HCT116 (cell line): ENCODE measurements around the gene TNXB. TPM values are rescaled to one million over a fixed set of nuclear protein-coding genes. Genes with fewer than 3 reads are reported as not detected.

Source experiments
- ATAC-seq: fragments of 200-7000 bp; cut with Tn5 transposase; 2 replicates; pipeline ENCODE4 v1.9.1; 2020; ENCODE audit warnings: mild to moderate bottlenecking, moderate library complexity
- BruUV-seq: library from RNA; stranded (reverse); fragments of 400-500 nt; replicated peaks from 2 replicates; lab custom pipeline; 2021; lab: Mats Ljungman, UMichigan
- CTCF ChIA-PET: fragments of 300-600 bp; sonication (Branson Sonifier 250); formaldehyde crosslinking; loops from one replicate; lab custom pipeline; 2021; ENCODE audit warnings: antibody characterized with exemption; lab: Charles Lee
- POLR2A ChIA-PET: fragments of 300-600, 350-600 bp; sonication (Branson Sonifier 250); formaldehyde crosslinking; loops from one replicate; lab custom pipeline; 2021; ENCODE audit warnings: antibody characterized with exemption; lab: Charles Lee
- RAD21 ChIA-PET, 2 experiments: fragments of 300-600 bp; sonication (Branson Sonifier 250); formaldehyde crosslinking; loops; one replicate each; lab custom pipeline; 2023; ENCODE audit warnings: low total read pairs in 2 of 2; ENCODE audit not compliant: uncharacterized antibody in 2 of 2, unreplicated experiment in 2 of 2, low non-redundant PET in 1 of 2; lab: Charles Lee
- DNase-seq: peaks from one replicate; pipeline ENCODE4 v3.0.0-alpha.2; 2010; ENCODE audit warnings: low read depth, low spot score
- H2AFZ ChIP-seq: fragments of 200-600 bp; shearing (Covaris generic), sonication (generic); 2 replicates; pipeline ENCODE4 v1.6.1; 2017; ENCODE audit warnings: low read depth, mixed run types, mixed read lengths, antibody characterized with exemption, low read length; ENCODE audit not compliant: poor library complexity, severe bottlenecking
- H3K27ac ChIP-seq: 2 replicates; pipeline ENCODE4 v1.5.1; 2012; ENCODE audit warnings: low read depth, low read length
- H3K27me3 ChIP-seq: fragments of 200-600 bp; sonication (generic); 2 replicates; pipeline ENCODE4 v1.6.1; 2016; ENCODE audit warnings: mixed run types, low read length, mixed read lengths; ENCODE audit not compliant: insufficient read depth
- H3K36me3 ChIP-seq, 2 experiments: fragments of 200-500 bp in 1 of 2; fragments of 200-600 bp in 1 of 2; sonication (Bioruptor generic) in 1 of 2; sonication (generic) in 1 of 2; 2 replicates each; pipeline versions ENCODE4 v1.5.1 to v1.6.1; 2014 to 2016; ENCODE audit warnings: low read length in 2 of 2, inconsistent platforms in 1 of 2, mixed read lengths in 1 of 2, mixed run types in 1 of 2; ENCODE audit not compliant: insufficient read depth in 2 of 2, control insufficient read depth in 1 of 2
- H3K4me1 ChIP-seq, 2 experiments: fragments of 200-600 bp in 1 of 2; sonication (generic) in 1 of 2; 2 replicates each; pipeline versions ENCODE4 v1.5.1 to v1.6.1; 2012 to 2017; ENCODE audit warnings: low read length in 2 of 2, inconsistent platforms in 1 of 2, mild to moderate bottlenecking in 1 of 2, mixed read lengths in 1 of 2, mixed run types in 1 of 2, moderate library complexity in 1 of 2; ENCODE audit not compliant: insufficient read depth in 2 of 2, control insufficient read depth in 1 of 2
- H3K4me2 ChIP-seq: fragments of 200-600 bp; sonication (generic); 2 replicates; pipeline ENCODE4 v1.6.1; 2017; ENCODE audit warnings: mixed run types, low read length, mixed read lengths
- H3K4me3 ChIP-seq, 2 experiments: fragments of 200-600 bp in 1 of 2; sonication (generic) in 1 of 2; replicated peaks in 1 of 2; 2 replicates each; pipeline ENCODE4 v1.5.1; 2011 to 2016; ENCODE audit warnings: low read length in 2 of 2, control low read depth in 1 of 2, low read depth in 1 of 2, mild to moderate bottlenecking in 1 of 2, mixed read lengths in 1 of 2, mixed run types in 1 of 2
- H3K79me2 ChIP-seq: fragments of 200-600 bp; sonication (generic); 2 replicates; pipeline ENCODE4 v1.6.1; 2017; ENCODE audit warnings: mild to moderate bottlenecking, mixed run types, low read length, moderate library complexity, mixed read lengths; ENCODE audit not compliant: insufficient read depth
- H3K9ac ChIP-seq: fragments of 200-600 bp; sonication (generic); 2 replicates; pipeline ENCODE4 v1.6.1; 2016; ENCODE audit warnings: low read length, mixed read lengths
- H3K9me2 ChIP-seq: fragments of 200-600 bp; sonication (generic), shearing (Covaris generic); 2 replicates; pipeline ENCODE4 v1.6.1; 2017; ENCODE audit warnings: mixed run types, mild to moderate bottlenecking, moderate library complexity; ENCODE audit not compliant: insufficient read depth
- H3K9me3 ChIP-seq, 2 experiments: fragments of 200-500 bp in 1 of 2; fragments of 200-600 bp in 1 of 2; sonication (Bioruptor generic) in 1 of 2; sonication (generic) in 1 of 2; 2 replicates each; pipeline ENCODE4 v1.6.1; 2014 to 2017; ENCODE audit warnings: low read length in 2 of 2, mixed read lengths in 2 of 2, inconsistent platforms in 1 of 2, low read depth in 1 of 2, mild to moderate bottlenecking in 1 of 2, mixed run types in 1 of 2, moderate library complexity in 1 of 2; ENCODE audit not compliant: control insufficient read depth in 1 of 2, insufficient read depth in 1 of 2
- H4K20me1 ChIP-seq: fragments of 200-600 bp; sonication (generic), shearing (Covaris generic); 2 replicates; pipeline ENCODE4 v1.6.1; 2017; ENCODE audit warnings: mixed run types, mild to moderate bottlenecking, moderate library complexity; ENCODE audit not compliant: insufficient read depth
- ATF3 ChIP-seq: IDR thresholded peaks from 2 replicates; pipeline ENCODE4 v1.6.1; 2012
- EZH2phosphoT487 ChIP-seq: fragments of 200-600 bp; IDR thresholded peaks from 2 replicates; pipeline ENCODE4 v1.6.1; 2018; ENCODE audit warnings: antibody characterized with exemption, borderline replicate concordance
- SIN3A ChIP-seq: IDR thresholded peaks from 2 replicates; pipeline ENCODE4 v1.6.1; 2012; ENCODE audit warnings: low read depth
- SRF ChIP-seq: IDR thresholded peaks from 2 replicates; pipeline ENCODE4 v1.6.1; 2012; ENCODE audit warnings: low read depth
- ZNF274 ChIP-seq: fragments of 200-500 bp; sonication (Bioruptor generic); IDR thresholded peaks from 2 replicates; pipeline ENCODE4 v1.6.1; 2014; ENCODE audit warnings: mild to moderate bottlenecking, low read depth, low read length, inconsistent platforms
- intact Hi-C: fragments of 100-400 bp; cut with micrococcal nuclease; formaldehyde crosslinking; loops from 2 replicates; pipeline ENCODE4 v1.10.0; 2022
- total RNA-seq: library from RNA; stranded (reverse); gene quantifications from one replicate; pipeline ENCODE4 v1.2.1, GENCODE V29; 2021; ENCODE audit not compliant: unreplicated experiment

The TNXB gene
- total RNA-seq, 1 experiment from 2014 or later = 8.5 TPM

GRCh38 chr6:32129297-32130088, 20.4 kb upstream of the TNXB start:
- Histone ChIP-seq H3K79me2 (peaks cover 27% of the 10 kb centered on the region), H3K27ac (peak overlapping the region; percentile 92), H3K36me3 (no peaks in the 10 kb centered on the region; a peak in 1 of 4 replicates), H3K27me3 (no peaks in the 10 kb centered on the region), H3K9me2 (no peaks in the 10 kb centered on the region), H4K20me1 (no peaks in the 10 kb centered on the region), H3K9ac (peak overlapping the region; percentile 73), H2AFZ (no peak overlapping the region), H3K9me3 (no peaks in the 10 kb centered on the region), H3K4me1 (peaks cover 24 to 31% of the 10 kb centered on the region in 2 experiments), H3K4me3 (peak overlapping the region; percentile 94 to 100), H3K4me2 (peak overlapping the region; percentile 86)
- TF ChIP-seq SIN3A (no peak), ZNF274 (no peak), EZH2phosphoT487 (no peak), SRF (no peak)
- DNase-seq (no peak), ATAC-seq (no peak)
- ChIA-PET CTCF (interaction anchor here (1.8 to 2.0 kb wide), 2 partner anchors 11 to 66 kb away, joined by 7 to 12 read pairs; no protein-coding TSS in a partner anchor), POLR2A (interaction anchor here (0.5 to 1.7 kb wide), 6 partner anchors 13 to 850 kb away, joined by 3 to 5 read pairs (median 3); no protein-coding TSS in a partner anchor), RAD21 (interaction anchor here (0.6 to 1.9 kb wide), 4 partner anchors 9 to 66 kb away, joined by 3 to 6 read pairs (median 4); no protein-coding TSS in a partner anchor)
- TSS peak; percentile 62 for BruUV-seq
- intact Hi-C loops = loop anchor here (1.0 kb wide), 3 partner anchors 25 to 67 kb away; partner anchors contain the start of genes PPT2 and RNF5

GRCh38 chr6:32128751-32129296, 19.7 kb upstream of the TNXB start:
- no peaks in the 10 kb centered on the region for H4K20me1 ChIP-seq
- peaks cover 0 to 2% of the 10 kb centered on the region in 2 experiments; a peak in 1 of 4 replicates for H3K36me3 ChIP-seq
- DNase-seq (no peak), ATAC-seq (no peak)
- H3K4me3 ChIP-seq = peak overlapping the region; percentile 94 to 100
- ChIA-PET CTCF (interaction anchor here (0.7 to 2.0 kb wide), 5 partner anchors 10 to 67 kb away, joined by 3 to 18 read pairs (median 7); no protein-coding TSS in a partner anchor), RAD21 (interaction anchor here (0.6 to 1.9 kb wide), 3 partner anchors 10 to 67 kb away, joined by 3 to 4 read pairs (median 4); no protein-coding TSS in a partner anchor), POLR2A (interaction anchor here (0.5 to 1.9 kb wide), 7 partner anchors 14 to 850 kb away, joined by 3 to 10 read pairs (median 5); no protein-coding TSS in a partner anchor)
- H3K79me2 ChIP-seq = peaks cover 27% of the 10 kb centered on the region
- H3K9me3 ChIP-seq = no peaks in the 10 kb centered on the region
- no peaks in the 10 kb centered on the region for H3K27me3 ChIP-seq
- peak overlapping the region; percentile 92 for H3K27ac ChIP-seq
- peak overlapping the region; percentile 86 for H3K4me2 ChIP-seq
- H3K9me2 ChIP-seq = no peaks in the 10 kb centered on the region
- no peak overlapping the region for H2AFZ ChIP-seq
- intact Hi-C loops = no loop called here
- no TSS peak for BruUV-seq
- H3K4me1 ChIP-seq = peaks cover 24 to 31% of the 10 kb centered on the region in 2 experiments
- H3K9ac ChIP-seq = peak overlapping the region; percentile 73
- TF ChIP-seq ATF3 = no peak
